ACC112 (cell line): ENCODE data around the gene KCNB1.

Experiments used
- H2AFZ ChIP-seq: fragments of 200-600 bp; sonication (generic); one replicate; pipeline ENCODE4 v1.6.0; 2017; ENCODE audit warnings: antibody characterized with exemption, low read length; ENCODE audit not compliant: unreplicated experiment
- H3K27ac ChIP-seq: fragments of 200-600 bp; sonication (generic); 2 replicates; pipeline ENCODE4 v1.5.1; 2014; ENCODE audit warnings: low read depth, mild to moderate bottlenecking, antibody characterized with exemption, low read length, moderate library complexity
- H3K27me3 ChIP-seq: fragments of 200-600 bp; sonication (generic); 2 replicates; pipeline ENCODE4 v1.6.1; 2014; ENCODE audit warnings: mild to moderate bottlenecking, antibody characterized with exemption, low read length, moderate library complexity, mixed read lengths; ENCODE audit not compliant: insufficient read depth
- H3K36me3 ChIP-seq: fragments of 200-600 bp; sonication (generic); 2 replicates; pipeline ENCODE4 v1.6.1; 2016; ENCODE audit warnings: mild to moderate bottlenecking, antibody characterized with exemption, low read length, moderate library complexity, mixed read lengths; ENCODE audit not compliant: insufficient read depth
- H3K4me1 ChIP-seq: fragments of 200-600 bp; sonication (generic); one replicate; pipeline ENCODE4 v1.6.1; 2016; ENCODE audit warnings: low read length, mixed read lengths; ENCODE audit not compliant: insufficient read depth, unreplicated experiment, control insufficient read depth
- H3K4me3 ChIP-seq: fragments of 200-600 bp; sonication (generic); 2 replicates; pipeline ENCODE4 v1.5.1; 2014; ENCODE audit warnings: mild to moderate bottlenecking, low read depth, low read length
- H3K79me2 ChIP-seq: fragments of 200-600 bp; sonication (generic); one replicate; pipeline ENCODE4 v1.6.0; 2016; ENCODE audit warnings: low read length; ENCODE audit not compliant: control insufficient read depth, unreplicated experiment, insufficient read depth

The KCNB1 gene

GRCh38 chr20:49516916-49517804 lies 34.7 kb upstream of the KCNB1 start:
- H3K79me2 ChIP-seq: no peaks in the 10 kb centered on the region
- no peak overlapping the region for H3K27ac ChIP-seq

GRCh38 chr20:49515586-49515985 lies 33.1 kb upstream of the KCNB1 start:
- Histone ChIP-seq H3K4me3 (no peak overlapping the region), H2AFZ (no peak overlapping the region), H3K79me2 (no peaks in the 10 kb centered on the region), H3K36me3 (no peaks in the 10 kb centered on the region), H3K27ac (no peak overlapping the region), H3K4me1 (peaks cover 12% of the 10 kb centered on the region), H3K27me3 (peaks cover 12% of the 10 kb centered on the region)

More at GRCh38 chr20:49516916-49517804, 34.7 kb upstream of the KCNB1 start:
- H3K36me3 ChIP-seq: no peaks in the 10 kb centered on the region
- no peak overlapping the region for H3K4me3 ChIP-seq
- peaks cover 7% of the 10 kb centered on the region for H3K4me1 ChIP-seq
- H3K27me3 ChIP-seq: peaks cover 12% of the 10 kb centered on the region
- no peak overlapping the region for H2AFZ ChIP-seq

DNA sequence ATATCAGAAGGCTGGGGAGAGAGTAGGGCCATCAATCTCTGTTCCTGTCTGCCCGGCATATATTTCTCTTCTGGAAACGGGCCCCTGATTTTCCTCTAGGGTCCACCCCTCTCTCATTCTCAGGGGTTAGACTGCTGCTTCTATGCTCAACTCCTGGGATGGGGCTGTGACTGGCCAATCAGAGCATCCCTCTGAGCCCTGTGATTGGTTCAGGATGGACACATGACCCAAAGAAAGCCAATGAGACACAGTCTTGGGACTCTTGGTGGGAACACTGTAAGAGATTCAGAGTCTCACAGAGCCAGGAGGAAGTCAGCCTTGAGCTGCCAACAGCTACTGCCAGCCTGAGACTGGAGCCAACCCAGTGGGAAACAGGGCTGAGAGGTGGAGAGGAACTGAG lies 31.0 kb upstream of the KCNB1 start:
- H3K27me3 ChIP-seq: peaks cover 12% of the 10 kb centered on the region
- H2AFZ ChIP-seq: no peak overlapping the region
- H3K36me3 ChIP-seq: no peaks in the 10 kb centered on the region

GRCh38 chr20:49513009-49513408 lies 30.5 kb upstream of the KCNB1 start:
- no peaks in the 10 kb centered on the region for H3K79me2 ChIP-seq
- no peak overlapping the region for H2AFZ ChIP-seq
- H3K36me3 ChIP-seq: no peaks in the 10 kb centered on the region
- no peak overlapping the region for H3K4me3 ChIP-seq
- no peak overlapping the region for H3K27ac ChIP-seq
- H3K4me1 ChIP-seq: peaks cover 16% of the 10 kb centered on the region
- peaks cover 12% of the 10 kb centered on the region for H3K27me3 ChIP-seq

More for the DNA sequence above, 31.0 kb upstream of the KCNB1 start:
- Histone ChIP-seq H3K4me1 (peaks cover 16% of the 10 kb centered on the region), H3K27ac (no peak overlapping the region), H3K79me2 (no peaks in the 10 kb centered on the region), H3K4me3 (no peak overlapping the region)

GRCh38 chr20:49511788-49512525 lies 29.5 kb upstream of the KCNB1 start:
- H3K27me3 ChIP-seq: peaks cover 18% of the 10 kb centered on the region
- no peak overlapping the region for H2AFZ ChIP-seq
- no peaks in the 10 kb centered on the region for H3K79me2 ChIP-seq
- H3K4me3 ChIP-seq: no peak overlapping the region
- no peak overlapping the region for H3K27ac ChIP-seq
- H3K36me3 ChIP-seq: no peaks in the 10 kb centered on the region
- peaks cover 9% of the 10 kb centered on the region for H3K4me1 ChIP-seq

DNA sequence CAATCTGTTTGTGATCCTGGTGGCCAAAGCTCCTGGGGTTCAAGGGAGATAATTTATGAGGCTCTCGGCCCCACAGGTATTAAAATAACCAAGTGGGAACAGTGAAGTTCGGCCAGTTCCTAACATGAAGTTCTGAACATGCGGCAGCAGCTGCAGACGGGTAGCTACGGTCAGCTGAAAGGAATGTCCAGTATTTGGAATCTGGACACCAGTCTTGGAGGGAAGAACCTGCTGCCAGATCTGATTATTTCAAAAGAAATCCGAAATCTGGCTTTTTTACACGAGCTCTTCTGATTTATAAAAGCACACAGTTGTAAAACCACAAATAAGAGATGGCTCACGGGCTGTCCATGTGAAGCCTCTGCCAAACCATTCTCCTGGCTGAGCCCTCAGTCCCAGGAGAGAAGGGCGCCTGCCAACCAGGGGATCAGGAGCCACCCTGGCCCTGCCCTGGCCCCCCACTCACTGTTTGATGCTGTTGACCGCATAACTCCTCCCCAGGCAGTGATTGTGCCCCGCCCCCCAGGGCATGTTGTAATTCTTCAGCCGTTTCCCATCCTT lies 28.2 kb upstream of the KCNB1 start:
- peaks cover 9% of the 10 kb centered on the region for H3K4me1 ChIP-seq
- 0 out of 2 replicates have a peak overlapping the region, but pooled peaks have one; percentile 14 for H3K27ac ChIP-seq
- peak overlapping the region; percentile 24 for H2AFZ ChIP-seq
- H3K27me3 ChIP-seq: peaks cover 22% of the 10 kb centered on the region
- H3K36me3 ChIP-seq: no peaks in the 10 kb centered on the region
- peak overlapping the region; percentile 36 for H3K4me3 ChIP-seq
- H3K79me2 ChIP-seq: no peaks in the 10 kb centered on the region

GRCh38 chr20:49508435-49509199 lies 26.1 kb upstream of the KCNB1 start:
- Histone ChIP-seq H3K4me3 (no peak overlapping the region), H2AFZ (no peak overlapping the region), H3K27me3 (peaks cover 23% of the 10 kb centered on the region), H3K27ac (no peak overlapping the region), H3K4me1 (peaks cover 9% of the 10 kb centered on the region), H3K79me2 (no peaks in the 10 kb centered on the region), H3K36me3 (no peaks in the 10 kb centered on the region)

- Histone ChIP-seq H3K4me3 (no peak overlapping the region), H3K79me2 (no peaks in the 10 kb centered on the region), H3K27ac (no peak overlapping the region), H2AFZ (no peak overlapping the region), H3K36me3 (no peaks in the 10 kb centered on the region), H3K27me3 (peaks cover 16% of the 10 kb centered on the region), H3K4me1 (peaks cover 9% of the 10 kb centered on the region)
Observed at GRCh38 chr20:49507741-49508434, 25.4 kb upstream of the KCNB1 start.

DNA sequence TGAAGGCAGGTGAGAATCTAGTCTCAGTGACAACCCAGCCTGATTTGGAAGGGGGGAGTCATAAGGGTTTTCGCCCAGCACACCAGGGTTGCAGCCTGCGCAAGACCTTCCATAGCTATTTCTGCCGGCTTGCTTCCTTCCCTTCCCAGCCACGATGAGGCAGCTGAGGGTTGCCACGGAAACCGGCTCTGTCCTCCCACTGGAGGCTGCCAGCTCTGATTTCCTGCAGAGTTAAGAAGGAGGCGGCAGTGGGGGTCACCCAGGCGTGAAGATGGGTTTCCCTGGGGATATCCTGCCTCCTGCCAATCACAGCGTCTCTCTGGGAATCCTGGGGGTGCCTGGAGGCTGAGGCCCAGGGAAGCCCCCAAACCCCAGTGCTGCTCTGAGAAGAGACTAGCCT lies 23.1 kb upstream of the KCNB1 start:
- peaks cover 4% of the 10 kb centered on the region for H3K4me1 ChIP-seq
- H3K4me3 ChIP-seq: no peak overlapping the region
- no peaks in the 10 kb centered on the region for H3K79me2 ChIP-seq
- H3K36me3 ChIP-seq: no peaks in the 10 kb centered on the region
- peaks cover 26% of the 10 kb centered on the region for H3K27me3 ChIP-seq
- H2AFZ ChIP-seq: no peak overlapping the region
- H3K27ac ChIP-seq: no peak overlapping the region

- no peaks in the 10 kb centered on the region for H3K79me2 ChIP-seq
- H3K4me1 ChIP-seq: no peaks in the 10 kb centered on the region
- H2AFZ ChIP-seq: no peak overlapping the region
- no peak overlapping the region for H3K4me3 ChIP-seq
- no peaks in the 10 kb centered on the region for H3K36me3 ChIP-seq
- peaks cover 48% of the 10 kb centered on the region for H3K27me3 ChIP-seq
- H3K27ac ChIP-seq: no peak overlapping the region
Observed at GRCh38 chr20:49503176-49503575, 20.7 kb upstream of the KCNB1 start.
